T follicular helper cell (primary cell): ENCODE measurements around the gene LPCAT3.

Experiments
- DNase-seq: peaks from one replicate; pipeline ENCODE4 v3.0.0-alpha.2; 2020; ENCODE audit warnings: low read depth

Gene LPCAT3

DNA sequence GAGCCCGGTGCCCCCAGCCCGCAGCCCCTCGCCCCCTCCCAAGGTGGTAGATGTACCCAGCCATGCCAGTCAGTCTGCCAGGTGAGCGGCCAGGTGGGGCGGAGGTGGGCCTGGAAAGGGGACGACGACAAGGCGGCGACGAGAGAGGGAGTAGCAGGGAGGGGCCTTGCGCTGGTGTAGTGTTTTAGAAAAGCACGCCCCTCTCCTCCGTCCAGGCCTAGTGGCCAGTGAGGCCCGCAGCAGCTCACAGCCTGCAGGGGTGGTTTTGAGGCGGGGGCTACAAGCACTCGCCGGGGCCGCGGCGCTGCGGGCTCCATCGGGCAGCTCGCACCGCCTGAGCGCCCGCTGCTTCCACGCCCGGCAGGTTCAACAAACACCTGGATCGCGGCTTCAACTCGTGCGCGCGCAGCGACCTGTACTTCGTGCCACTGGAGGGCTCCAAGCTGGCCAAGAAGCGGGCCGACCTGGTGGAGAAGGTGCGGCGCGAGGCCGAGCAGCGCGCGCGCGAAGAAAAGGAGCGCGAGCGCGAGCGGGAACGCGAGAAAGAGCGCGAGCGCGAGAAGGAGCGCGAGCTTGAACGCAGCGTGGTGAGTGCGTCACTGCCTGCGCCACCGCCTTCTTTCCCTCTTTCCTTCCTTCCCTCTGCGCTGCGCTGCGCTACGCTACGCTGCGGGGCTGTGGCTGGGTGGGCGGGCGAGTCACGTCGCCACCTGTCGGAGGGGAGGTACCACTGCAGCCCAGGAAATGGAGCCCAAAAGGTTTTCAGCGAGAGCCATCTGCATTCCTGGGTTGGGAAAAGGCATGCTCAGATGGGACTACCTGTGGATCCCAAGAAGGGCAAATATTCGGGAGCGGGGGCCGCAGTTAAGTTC, 80.6 kb downstream of the LPCAT3 start:
- peak; percentile 90 for DNase-seq

DNA sequence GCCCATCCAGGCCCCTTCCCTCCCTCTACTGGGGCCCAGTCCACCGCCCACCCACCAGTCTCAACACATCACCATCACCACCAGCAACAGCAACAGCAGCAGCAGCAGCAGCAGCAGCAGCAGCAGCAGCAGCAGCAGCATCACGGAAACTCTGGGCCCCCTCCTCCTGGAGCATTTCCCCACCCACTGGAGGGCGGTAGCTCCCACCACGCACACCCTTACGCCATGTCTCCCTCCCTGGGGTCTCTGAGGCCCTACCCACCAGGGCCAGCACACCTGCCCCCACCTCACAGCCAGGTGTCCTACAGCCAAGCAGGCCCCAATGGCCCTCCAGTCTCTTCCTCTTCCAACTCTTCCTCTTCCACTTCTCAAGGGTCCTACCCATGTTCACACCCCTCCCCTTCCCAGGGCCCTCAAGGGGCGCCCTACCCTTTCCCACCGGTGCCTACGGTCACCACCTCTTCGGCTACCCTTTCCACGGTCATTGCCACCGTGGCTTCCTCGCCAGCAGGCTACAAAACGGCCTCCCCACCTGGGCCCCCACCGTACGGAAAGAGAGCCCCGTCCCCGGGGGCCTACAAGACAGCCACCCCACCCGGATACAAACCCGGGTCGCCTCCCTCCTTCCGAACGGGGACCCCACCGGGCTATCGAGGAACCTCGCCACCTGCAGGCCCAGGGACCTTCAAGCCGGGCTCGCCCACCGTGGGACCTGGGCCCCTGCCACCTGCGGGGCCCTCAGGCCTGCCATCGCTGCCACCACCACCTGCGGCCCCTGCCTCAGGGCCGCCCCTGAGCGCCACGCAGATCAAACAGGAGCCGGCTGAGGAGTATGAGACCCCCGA, 81.4 kb downstream of the LPCAT3 start:
- peak; percentile 55 for DNase-seq

DNA sequence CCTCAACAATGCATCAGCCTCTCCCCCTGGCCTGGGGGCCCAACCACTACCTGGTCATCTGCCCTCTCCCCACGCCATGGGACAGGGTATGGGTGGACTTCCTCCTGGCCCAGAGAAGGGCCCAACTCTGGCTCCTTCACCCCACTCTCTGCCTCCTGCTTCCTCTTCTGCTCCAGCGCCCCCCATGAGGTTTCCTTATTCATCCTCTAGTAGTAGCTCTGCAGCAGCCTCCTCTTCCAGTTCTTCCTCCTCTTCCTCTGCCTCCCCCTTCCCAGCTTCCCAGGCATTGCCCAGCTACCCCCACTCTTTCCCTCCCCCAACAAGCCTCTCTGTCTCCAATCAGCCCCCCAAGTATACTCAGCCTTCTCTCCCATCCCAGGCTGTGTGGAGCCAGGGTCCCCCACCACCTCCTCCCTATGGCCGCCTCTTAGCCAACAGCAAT, 82.1 kb downstream of the LPCAT3 start:
- no peak for DNase-seq

DNA sequence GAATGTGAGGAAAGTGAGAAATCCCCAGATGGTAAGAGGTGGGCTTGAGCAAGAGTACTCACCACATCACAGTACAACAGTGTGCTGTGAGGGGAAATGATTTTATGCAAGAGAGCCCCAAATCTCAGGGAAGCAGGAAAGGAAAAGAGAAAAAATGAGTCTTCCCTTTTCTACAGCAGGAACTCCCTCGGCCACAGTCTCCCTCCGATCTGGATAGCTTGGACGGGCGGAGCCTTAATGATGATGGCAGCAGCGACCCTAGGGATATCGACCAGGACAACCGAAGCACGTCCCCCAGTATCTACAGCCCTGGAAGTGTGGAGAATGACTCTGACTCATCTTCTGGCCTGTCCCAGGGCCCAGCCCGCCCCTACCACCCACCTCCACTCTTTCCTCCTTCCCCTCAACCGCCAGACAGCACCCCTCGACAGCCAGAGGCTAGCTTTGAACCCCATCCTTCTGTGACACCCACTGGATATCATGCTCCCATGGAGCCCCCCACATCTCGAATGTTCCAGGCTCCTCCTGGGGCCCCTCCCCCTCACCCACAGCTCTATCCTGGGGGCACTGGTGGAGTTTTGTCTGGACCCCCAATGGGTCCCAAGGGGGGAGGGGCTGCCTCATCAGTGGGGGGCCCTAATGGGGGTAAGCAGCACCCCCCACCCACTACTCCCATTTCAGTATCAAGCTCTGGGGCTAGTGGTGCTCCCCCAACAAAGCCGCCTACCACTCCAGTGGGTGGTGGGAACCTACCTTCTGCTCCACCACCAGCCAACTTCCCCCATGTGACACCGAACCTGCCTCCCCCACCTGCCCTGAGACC, 82.7 kb downstream of the LPCAT3 start:
- no peak for DNase-seq

DNA sequence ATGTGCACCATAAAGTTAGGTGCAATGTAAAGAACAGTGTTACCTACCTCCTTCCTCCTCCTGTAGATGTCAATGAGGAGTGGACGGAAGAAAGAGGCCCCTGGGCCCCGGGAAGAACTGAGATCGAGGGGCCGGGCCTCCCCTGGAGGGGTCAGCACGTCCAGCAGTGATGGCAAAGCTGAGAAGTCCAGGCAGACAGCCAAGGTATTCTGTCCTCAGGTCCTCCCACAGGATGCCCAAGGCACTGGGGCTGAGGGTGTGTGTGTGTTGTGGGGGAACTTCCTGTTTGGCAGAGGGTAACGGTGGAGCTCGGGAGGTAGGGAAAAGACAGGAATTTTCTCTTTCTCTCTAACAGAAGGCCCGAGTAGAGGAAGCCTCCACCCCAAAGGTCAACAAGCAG, 84.2 kb downstream of the LPCAT3 start:
- no peak for DNase-seq

DNA sequence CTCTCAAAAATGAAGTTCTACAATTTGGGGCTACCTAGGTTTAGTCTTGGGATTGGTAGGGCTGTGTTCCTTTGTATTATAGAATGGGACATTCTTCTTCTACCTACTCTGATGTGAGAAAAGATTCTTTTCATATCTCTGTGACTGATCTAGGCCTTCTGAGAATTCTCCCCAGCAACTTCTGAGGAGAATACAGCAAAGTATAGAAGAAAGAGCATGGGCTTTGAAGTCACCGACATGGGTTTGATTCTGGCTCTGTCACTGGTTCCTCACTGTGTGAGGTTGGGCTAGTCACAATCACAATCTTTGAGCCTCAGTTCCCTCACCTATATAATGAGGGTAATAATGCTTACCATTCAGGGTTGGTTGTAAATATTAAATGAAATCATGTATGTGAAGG, 85.5 kb downstream of the LPCAT3 start:
- no peak for DNase-seq

DNA sequence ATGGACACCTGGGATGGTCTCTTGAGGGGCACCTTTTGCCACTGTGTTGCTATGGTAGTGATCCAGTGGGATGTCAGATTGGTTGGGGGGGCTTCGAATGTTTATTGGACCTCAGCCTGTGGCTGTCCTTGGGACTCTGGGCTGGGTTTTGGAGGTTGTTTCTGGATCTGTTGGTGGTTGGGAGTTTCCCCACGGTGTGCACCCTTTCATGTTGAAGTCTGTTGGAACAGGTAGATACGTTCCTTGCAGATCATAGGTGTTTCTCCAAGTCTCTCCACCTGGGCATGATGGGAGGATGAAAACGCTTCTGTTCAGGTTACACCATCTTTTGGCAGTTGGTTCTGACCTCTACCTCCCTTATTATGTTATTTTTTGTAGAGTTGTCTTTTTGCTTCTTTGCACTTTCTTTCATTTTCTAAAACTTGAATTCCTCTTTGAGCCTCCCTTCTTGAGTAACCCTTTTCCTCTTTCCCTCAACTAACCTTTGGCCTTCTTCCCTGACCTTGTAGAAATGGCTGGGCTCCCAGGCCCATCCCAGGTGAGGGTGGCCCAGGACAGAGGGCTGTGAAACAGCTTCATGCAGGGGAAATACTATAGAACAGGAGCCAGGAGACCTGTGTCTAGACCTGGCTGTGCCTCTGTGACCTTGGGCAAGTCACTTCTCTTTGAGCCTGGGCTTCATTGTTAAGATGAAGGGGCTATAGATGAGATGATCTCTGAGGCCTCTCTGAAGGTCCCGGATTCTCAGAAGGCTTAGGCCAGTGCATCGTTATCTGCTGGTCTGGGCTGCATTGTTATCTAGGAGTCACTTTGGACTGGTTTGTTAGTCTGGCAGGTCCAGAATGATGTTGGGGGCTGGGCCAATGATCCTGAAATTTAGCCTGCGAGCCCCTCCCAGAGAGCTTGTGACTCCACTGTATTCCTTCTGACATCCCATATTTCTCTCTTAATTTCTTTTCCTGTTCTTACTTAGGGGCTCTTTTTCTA, 88.5 kb downstream of the LPCAT3 start:
- DNase-seq = no peak

DNA sequence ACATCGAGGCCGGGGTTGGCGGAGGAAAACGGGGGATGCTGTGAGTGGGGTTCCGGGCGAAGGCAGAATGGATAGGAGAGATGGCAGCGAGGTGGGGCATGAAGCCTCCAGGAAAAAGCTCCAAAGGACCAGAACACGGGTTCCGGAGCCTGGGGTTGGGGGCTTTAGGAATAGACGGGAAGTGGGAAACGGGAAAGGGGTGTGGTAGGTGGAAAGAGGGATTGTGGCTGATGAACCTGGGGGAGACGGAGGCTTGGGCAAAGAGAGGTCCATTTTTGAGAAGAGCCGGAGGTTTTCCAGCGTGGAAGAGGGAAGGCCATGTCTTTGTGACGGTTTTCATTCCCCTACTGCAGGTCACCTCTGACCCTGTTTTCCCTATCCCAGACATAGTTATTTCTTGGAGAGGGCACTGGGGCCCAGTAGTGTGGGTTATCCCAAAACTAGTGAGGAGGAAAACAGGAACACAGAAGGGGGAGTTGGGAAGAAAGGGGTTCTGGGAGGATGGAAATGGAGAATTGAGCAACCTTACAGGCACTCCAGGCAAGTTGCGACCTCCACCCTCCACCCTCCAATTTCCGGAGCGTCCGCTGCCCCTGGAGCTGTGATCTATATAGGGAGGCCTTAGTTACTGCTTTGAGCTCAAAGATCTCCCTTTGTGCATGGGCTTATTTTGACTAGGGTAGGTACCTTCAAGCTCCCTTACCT, 89.4 kb downstream of the LPCAT3 start:
- no peak for DNase-seq

DNA sequence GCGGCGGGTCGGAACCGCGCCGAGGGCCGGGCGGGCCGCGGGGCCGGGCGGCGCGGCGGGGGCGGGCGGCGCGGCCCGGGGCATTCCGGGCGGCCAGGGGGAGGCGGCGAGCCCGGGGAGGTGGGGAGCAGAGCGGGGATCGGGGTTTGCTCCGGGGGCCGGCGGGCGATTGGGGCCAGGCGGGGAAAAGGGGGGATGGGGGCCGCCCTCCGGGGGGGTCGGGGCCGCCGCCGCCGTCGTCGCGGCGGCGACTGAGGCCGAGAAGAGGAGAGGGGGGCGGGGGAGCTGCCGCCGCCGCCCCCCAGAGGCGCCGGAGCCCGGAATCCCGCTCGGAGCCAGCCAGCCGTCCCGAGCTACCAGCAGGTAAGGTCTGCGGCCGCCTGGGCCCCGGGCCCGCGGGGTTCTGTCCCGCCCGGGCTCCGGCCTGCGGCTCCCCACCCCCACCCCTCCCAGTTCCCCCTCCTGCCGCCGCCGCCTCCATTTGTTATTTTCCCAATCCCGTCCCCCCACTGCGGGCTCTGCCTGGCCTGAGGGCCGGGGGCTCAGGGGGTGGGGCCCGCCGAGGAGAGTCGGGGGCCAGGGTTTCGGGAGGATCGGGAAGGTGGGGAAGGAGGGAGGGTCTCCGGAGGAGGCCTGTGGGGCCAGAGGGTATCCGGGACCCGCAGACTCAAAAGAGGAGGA, 90.1 kb downstream of the LPCAT3 start:
- DNase-seq = no peak

DNA sequence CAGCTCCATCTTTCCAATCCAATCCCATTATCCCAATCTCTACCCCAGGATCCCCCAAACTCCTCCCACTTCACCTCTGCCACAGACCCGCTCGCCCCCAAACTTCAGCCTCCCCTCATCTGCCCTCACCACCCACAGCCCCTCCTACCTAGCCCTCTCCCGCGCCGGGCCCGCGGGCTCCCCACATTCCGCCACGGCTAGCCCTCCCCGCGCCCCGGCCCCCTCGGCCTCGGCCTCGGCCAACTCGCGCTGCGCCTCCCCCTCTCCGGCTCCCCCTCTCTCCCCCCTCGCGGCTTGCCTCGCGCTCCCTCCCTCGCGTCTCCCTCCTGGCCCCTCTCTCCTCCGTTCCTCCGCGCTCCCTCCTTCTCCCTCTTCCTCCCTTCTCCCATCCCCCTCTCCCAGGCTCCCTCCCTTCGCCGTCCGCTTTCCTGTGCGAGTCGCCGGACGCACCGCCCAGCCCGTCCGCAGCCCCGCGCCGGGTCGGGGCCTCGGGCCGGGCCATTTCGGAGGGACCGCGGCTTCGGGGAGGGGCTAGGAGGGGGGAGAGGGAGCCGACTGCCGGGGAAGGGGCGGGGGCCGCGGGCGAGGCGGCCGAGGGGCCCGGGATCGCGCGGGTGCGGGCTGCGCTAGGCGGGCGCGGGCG, 90.8 kb downstream of the LPCAT3 start, which contains the start of gene ATN1:
TSS of gene ATN1 (plus strand) at position 581 of the 643 bp plus-strand sequence. CDS start 6,043 bp downstream, outside the sequence.
- no peak for DNase-seq
